DMS153 (cell line): Measurements from ENCODE around the gene FMO2.
A peak's percentile ranks its signal among the peaks of the same experiment; 100 is the strongest.

Source experiments
- DNase-seq: peaks from one replicate; lab custom pipeline; 2025; lab: John Stamatoyannopoulos, UW

FMO2 gene

GRCh38 chr1:171185091-171185490, at the start of gene FMO2:
Gene FMO2 (plus strand): TSS chr1:171185300. CDS start chr1:171185714, 414 bp downstream.
- DNase-seq = no peak

- DNase-seq = no peak
Observed at GRCh38 chr1:171137580-171137979, 47.5 kb upstream of the FMO2 start.

GRCh38 chr1:171138980-171139379, 46.1 kb upstream of the FMO2 start:
- no peak for DNase-seq

- DNase-seq = peak; percentile 25
Observed at GRCh38 chr1:171139890-171140289, 45.2 kb upstream of the FMO2 start.

GRCh38 chr1:171140401-171140800, 44.7 kb upstream of the FMO2 start:
- DNase-seq = no peak

- DNase-seq = no peak
Observed at GRCh38 chr1:171140956-171141687, 44.0 kb upstream of the FMO2 start.

- DNase-seq = no peak
Observed at GRCh38 chr1:171141688-171142415, 43.2 kb upstream of the FMO2 start.

- DNase-seq = peak; percentile 83
Observed at GRCh38 chr1:171142416-171143385, 42.4 kb upstream of the FMO2 start.

GRCh38 chr1:171150156-171150555, 34.9 kb upstream of the FMO2 start:
- no peak for DNase-seq

GRCh38 chr1:171152549-171152948, 32.6 kb upstream of the FMO2 start:
- no peak for DNase-seq

- no peak for DNase-seq
Observed at GRCh38 chr1:171155484-171155883, 29.6 kb upstream of the FMO2 start.

GRCh38 chr1:171158096-171158495, 27.0 kb upstream of the FMO2 start:
- DNase-seq = no peak

- no peak for DNase-seq
Observed at GRCh38 chr1:171158551-171158950, 26.5 kb upstream of the FMO2 start.

GRCh38 chr1:171159148-171159547, 26.0 kb upstream of the FMO2 start:
- no peak for DNase-seq

GRCh38 chr1:171160211-171160610, 24.9 kb upstream of the FMO2 start:
- no peak for DNase-seq

- no peak for DNase-seq
Observed at GRCh38 chr1:171160639-171161354, 24.3 kb upstream of the FMO2 start.

GRCh38 chr1:171161431-171161830, 23.7 kb upstream of the FMO2 start:
- no peak for DNase-seq

- no peak for DNase-seq
Observed at GRCh38 chr1:171166361-171166760, 18.7 kb upstream of the FMO2 start.

- no peak for DNase-seq
Observed at GRCh38 chr1:171167785-171168184, 17.3 kb upstream of the FMO2 start.

- no peak for DNase-seq
Observed at GRCh38 chr1:171172471-171172870, 12.6 kb upstream of the FMO2 start.

- no peak for DNase-seq
Observed at GRCh38 chr1:171173069-171173468, 12.0 kb upstream of the FMO2 start.
